Endothelial cell of umbilical vein (primary cell): ENCODE measurements around the gene HES3. TPM values are rescaled to one million over a fixed set of nuclear protein-coding genes. Genes with fewer than 3 reads are reported as not detected.

ENCODE experiments used
- BruUV-seq: library from RNA; stranded (reverse); fragments of 400-500 nt; replicated peaks from 2 replicates; lab custom pipeline; 2021; lab: Mats Ljungman, UMichigan
- CTCF ChIA-PET: fragments of 300-600, 350-600 bp; sonication (Branson Sonifier 250); formaldehyde crosslinking; loops from one replicate; lab custom pipeline; 2021; ENCODE audit warnings: antibody characterized with exemption, inconsistent platforms; lab: Charles Lee
- POLR2A ChIA-PET: fragments of 300-600, 350-600 bp; sonication (Branson Sonifier 250); formaldehyde crosslinking; loops from one replicate; lab custom pipeline; 2021; ENCODE audit warnings: antibody characterized with exemption, inconsistent platforms; lab: Charles Lee
- DNase-seq: peaks from one replicate; pipeline ENCODE4 v3.0.0-alpha.2; 2011; ENCODE audit warnings: low read depth, low spot score
- FAIRE-seq: peaks from 2 replicates; lab custom pipeline; 2011; peaks lifted over from hg19 to GRCh38; lab: Jason Lieb, UNC
- H2AFZ ChIP-seq: 2 replicates; pipeline ENCODE4 v1.6.0; 2012; ENCODE audit warnings: low read depth, low read length, control low read depth, inconsistent platforms
- H3K27ac ChIP-seq: 2 replicates; pipeline ENCODE4 v1.5.1; 2011; ENCODE audit warnings: low read depth, mild to moderate bottlenecking, control low read depth, low read length, moderate library complexity; ENCODE audit not compliant: insufficient read depth
- H3K27me3 ChIP-seq, 2 experiments: 2 replicates each; pipeline versions ENCODE4 v1.6.0 to v1.6.1; 2011; ENCODE audit warnings: low read length in 2 of 2, mixed read lengths in 1 of 2; ENCODE audit not compliant: control insufficient read depth in 2 of 2, insufficient read depth in 2 of 2
- H3K36me3 ChIP-seq, 2 experiments: 2 replicates in 1 of 2; 3 replicates in 1 of 2; pipeline ENCODE4 v1.5.1; 2011; ENCODE audit warnings: low read length in 2 of 2, mild to moderate bottlenecking in 1 of 2, moderate library complexity in 1 of 2; ENCODE audit not compliant: control insufficient read depth in 2 of 2, insufficient read depth in 2 of 2; ENCODE audit errors: extremely low read depth in 1 of 2
- H3K4me1 ChIP-seq: 3 replicates; pipeline ENCODE4 v1.5.1; 2011; ENCODE audit warnings: mild to moderate bottlenecking, low read length; ENCODE audit not compliant: control insufficient read depth, insufficient read depth; ENCODE audit errors: extremely low read depth
- H3K4me2 ChIP-seq: 2 replicates; pipeline ENCODE4 v1.6.1; 2011; ENCODE audit warnings: low read length, control low read depth, mixed read lengths; ENCODE audit not compliant: insufficient read depth
- H3K4me3 ChIP-seq, 3 experiments: fragments of 200-600 bp in 1 of 3; sonication (generic), shearing (Covaris generic) in 1 of 3; replicated peaks in 1 of 3; 2 replicates each; pipeline ENCODE4 v1.5.1; 2011 to 2016; ENCODE audit warnings: control low read depth in 3 of 3, low read length in 3 of 3, mild to moderate bottlenecking in 2 of 3, inconsistent platforms in 1 of 3, low read depth in 1 of 3, moderate library complexity in 1 of 3; ENCODE audit not compliant: insufficient read depth in 1 of 3
- H3K79me2 ChIP-seq: 2 replicates; pipeline ENCODE4 v1.6.0; 2012; ENCODE audit warnings: low read length, inconsistent platforms; ENCODE audit not compliant: control insufficient read depth, insufficient read depth
- H3K9ac ChIP-seq: replicated peaks from 2 replicates; pipeline ENCODE3; 2011; ENCODE audit warnings: low read length, control low read depth; ENCODE audit not compliant: insufficient read depth; ENCODE audit errors: extremely low read depth
- H3K9me1 ChIP-seq: replicated peaks from 3 replicates; pipeline ENCODE4 v1.6.0; 2011; ENCODE audit warnings: mild to moderate bottlenecking, low read length; ENCODE audit not compliant: control insufficient read depth, insufficient read depth; ENCODE audit errors: extremely low read depth
- H3K9me3 ChIP-seq: replicated peaks from 2 replicates; pipeline ENCODE4 v1.5.1; 2012; ENCODE audit warnings: low read length, inconsistent platforms; ENCODE audit not compliant: control insufficient read depth, insufficient read depth
- H4K20me1 ChIP-seq: replicated peaks from 2 replicates; pipeline ENCODE3; 2011; ENCODE audit warnings: mild to moderate bottlenecking, low read length; ENCODE audit not compliant: control insufficient read depth, insufficient read depth; ENCODE audit errors: extremely low read depth
- CTCF ChIP-seq, 2 donors: IDR thresholded peaks; 1 replicate in 1 of 2; 2 replicates in 1 of 2; pipeline ENCODE4 v1.5.1; 2011; ENCODE audit warnings: low read length in 2 of 2, mild to moderate bottlenecking in 2 of 2, moderate library complexity in 2 of 2, control low read depth in 1 of 2, inconsistent platforms in 1 of 2, low read depth in 1 of 2; ENCODE audit not compliant: insufficient read depth in 1 of 2; ENCODE audit errors: extremely low read depth in 1 of 2
- EZH2 ChIP-seq: IDR thresholded peaks from 2 replicates; pipeline ENCODE4 v1.6.1; 2012; ENCODE audit warnings: borderline replicate concordance, low read depth, mild to moderate bottlenecking, moderate library complexity, low read length, inconsistent platforms; ENCODE audit not compliant: severe bottlenecking
- FOS ChIP-seq: IDR thresholded peaks from 2 replicates; pipeline ENCODE4 v1.6.1; 2011; ENCODE audit warnings: mild to moderate bottlenecking, low read length, moderate library complexity, borderline replicate concordance; ENCODE audit not compliant: insufficient read depth
- GATA2 ChIP-seq: IDR thresholded peaks from 2 replicates; pipeline ENCODE4 v1.7.0; 2011; ENCODE audit warnings: low read depth, mild to moderate bottlenecking, moderate library complexity, mixed read lengths, low read length; ENCODE audit not compliant: insufficient read length, insufficient read depth
- JUN ChIP-seq: IDR thresholded peaks from 2 replicates; pipeline ENCODE4 v1.6.1; 2011; ENCODE audit warnings: borderline replicate concordance, low read depth; ENCODE audit not compliant: insufficient read length, insufficient read depth
- MAX ChIP-seq: IDR thresholded peaks from 2 replicates; pipeline ENCODE4 v1.6.1; 2011; ENCODE audit not compliant: insufficient read depth, insufficient read length
- MYC ChIP-seq: IDR thresholded peaks from one replicate; pipeline ENCODE4 v1.6.1; 2011; ENCODE audit warnings: mild to moderate bottlenecking, low read depth, low read length
- POLR2A ChIP-seq: IDR thresholded peaks from 2 replicates; pipeline ENCODE4 v1.6.1; 2012; ENCODE audit warnings: low read depth, mild to moderate bottlenecking, control low read depth, low read length
- POLR2AphosphoS5 ChIP-seq: IDR thresholded peaks from 2 replicates; pipeline ENCODE4 v1.6.1; 2012; ENCODE audit warnings: low read depth, mild to moderate bottlenecking, control low read depth, low read length, moderate library complexity; ENCODE audit not compliant: insufficient read depth
- dilution Hi-C: fragments of 300-500 bp; cut with MboI; formaldehyde crosslinking; loops from one replicate; pipeline ENCODE4 v1.15.0; 2019; ENCODE audit warnings: low sequenced_read_pairs; ENCODE audit not compliant: extremely low pct_ligation_motif_present
- intact Hi-C: fragments of 100-400 bp; cut with micrococcal nuclease; formaldehyde crosslinking; loops from one replicate; pipeline ENCODE4 v1.10.0; 2022
- polyA plus RNA-seq, 4 experiments: library from polyadenylated mRNA; depleted of rRNA in 3 of 4; stranded (reverse) in 3 of 4; unstranded in 1 of 4; fragments of >200 nt; gene quantifications; 2 replicates each; pipeline versions ENCODE4 v1.2.1 to v1.2.3, GENCODE V29; 2011 to 2012; ENCODE audit warnings: missing spikeins in 1 of 4
- total RNA-seq: library from RNA; stranded (reverse); gene quantifications from 2 replicates; pipeline ENCODE4 v1.2.3, GENCODE V29; 2021

Gene HES3
- total and polyA plus RNA-seq, 2 donors (not counting 3 experiments of a cell fraction or from before 2014, with no cell fraction given), result not detected

- Histone ChIP-seq H3K4me2 (no peak overlapping the region), H2AFZ (no peak overlapping the region), H3K9ac (no peak overlapping the region), H3K27ac (no peak overlapping the region), H3K4me3 (no peak overlapping the region), H3K79me2 (no peaks in the 10 kb centered on the region), H4K20me1 (no peaks in the 10 kb centered on the region), H3K27me3 (peaks cover 41 to 50% of the 10 kb centered on the region in 2 experiments), H3K9me1 (no peaks in the 10 kb centered on the region), H3K4me1 (peaks cover 2% of the 10 kb centered on the region), H3K36me3 (no peaks in the 10 kb centered on the region), H3K9me3 (no peaks in the 10 kb centered on the region)
- intact Hi-C loops (loop anchor here (2.0 kb wide), 1 partner anchor 182 kb away; no protein-coding TSS in a partner anchor), dilution Hi-C loops (no loop called here)
- TF ChIP-seq MYC (no peak), MAX (no peak), POLR2AphosphoS5 (no peak), GATA2 (no peak), EZH2 (no peak), CTCF (IDR thresholded peaks at IDR 0.05; ENCODE audit: extremely low read depth in 1 of 2, insufficient read depth in 1 of 2, low read depth in 1 of 2, low read length in 2 of 2) (no peak), JUN (no peak), FOS (no peak), POLR2A (no peak)
- ChIA-PET POLR2A (no interaction called here), CTCF (interaction anchor here (0.6 to 2.1 kb wide), 7 partner anchors 15 to 189 kb away, joined by 3 to 11 read pairs (median 4); partner anchors contain the start of gene RNF207)
- no TSS peak for BruUV-seq
- no peak for DNase-seq
- FAIRE-seq, result no peak
These were observed 2.7 kb upstream of the HES3 start for GRCh38 chr1:6241107-6241886.
